ENCODE results near the gene CDHR2.

CDHR2 gene

GRCh38 chr5:176626876-176627236, 77.7 kb downstream of the CDHR2 start:
- no peak for DNase-seq (ENCODE audit: low spot score)
- in situ Hi-C loops (cut with MboI; ENCODE audit: low pct_unique_long_range_greater_than_20kb, low sequenced_read_pairs, unreplicated experiment) = no loop called here
- TF ChIP-seq, protein P1, sequence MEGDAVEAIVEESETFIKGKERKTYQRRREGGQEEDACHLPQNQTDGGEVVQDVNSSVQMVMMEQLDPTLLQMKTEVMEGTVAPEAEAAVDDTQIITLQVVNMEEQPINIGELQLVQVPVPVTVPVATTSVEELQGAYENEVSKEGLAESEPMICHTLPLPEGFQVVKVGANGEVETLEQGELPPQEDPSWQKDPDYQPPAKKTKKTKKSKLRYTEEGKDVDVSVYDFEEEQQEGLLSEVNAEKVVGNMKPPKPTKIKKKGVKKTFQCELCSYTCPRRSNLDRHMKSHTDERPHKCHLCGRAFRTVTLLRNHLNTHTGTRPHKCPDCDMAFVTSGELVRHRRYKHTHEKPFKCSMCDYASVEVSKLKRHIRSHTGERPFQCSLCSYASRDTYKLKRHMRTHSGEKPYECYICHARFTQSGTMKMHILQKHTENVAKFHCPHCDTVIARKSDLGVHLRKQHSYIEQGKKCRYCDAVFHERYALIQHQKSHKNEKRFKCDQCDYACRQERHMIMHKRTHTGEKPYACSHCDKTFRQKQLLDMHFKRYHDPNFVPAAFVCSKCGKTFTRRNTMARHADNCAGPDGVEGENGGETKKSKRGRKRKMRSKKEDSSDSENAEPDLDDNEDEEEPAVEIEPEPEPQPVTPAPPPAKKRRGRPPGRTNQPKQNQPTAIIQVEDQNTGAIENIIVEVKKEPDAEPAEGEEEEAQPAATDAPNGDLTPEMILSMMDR (IDR thresholded peaks at IDR 0.05; ENCODE audit: extremely low read depth, insufficient read depth, missing control alignments) = no peak

DNA sequence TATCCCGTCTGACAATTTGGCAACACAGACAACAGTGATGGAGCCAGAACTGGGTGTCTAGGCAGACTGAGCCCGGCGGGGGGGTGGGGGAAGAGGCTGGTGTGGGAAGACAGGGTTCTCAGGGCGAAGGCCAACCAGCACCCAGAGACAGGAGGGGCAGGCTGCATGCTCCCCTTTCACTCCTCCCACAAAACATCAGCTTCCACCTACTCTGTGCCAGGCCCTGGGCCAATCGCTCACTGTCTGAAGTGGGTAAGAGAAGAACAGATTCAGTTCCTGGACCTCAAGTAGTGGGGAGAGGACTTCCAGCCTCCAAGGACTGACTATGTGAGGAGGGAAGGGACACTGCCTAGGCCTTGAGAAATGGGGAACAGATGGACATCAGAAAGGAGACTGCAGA, 78.4 kb downstream of the CDHR2 start:
- in situ Hi-C loops (cut with MboI; ENCODE audit: low pct_unique_long_range_greater_than_20kb, low sequenced_read_pairs, unreplicated experiment) = no loop called here
- DNase-seq (ENCODE audit: low spot score) = no peak
- TF ChIP-seq, protein P1 (IDR thresholded peaks at IDR 0.05; ENCODE audit: extremely low read depth, insufficient read depth, missing control alignments) = no peak

DNA sequence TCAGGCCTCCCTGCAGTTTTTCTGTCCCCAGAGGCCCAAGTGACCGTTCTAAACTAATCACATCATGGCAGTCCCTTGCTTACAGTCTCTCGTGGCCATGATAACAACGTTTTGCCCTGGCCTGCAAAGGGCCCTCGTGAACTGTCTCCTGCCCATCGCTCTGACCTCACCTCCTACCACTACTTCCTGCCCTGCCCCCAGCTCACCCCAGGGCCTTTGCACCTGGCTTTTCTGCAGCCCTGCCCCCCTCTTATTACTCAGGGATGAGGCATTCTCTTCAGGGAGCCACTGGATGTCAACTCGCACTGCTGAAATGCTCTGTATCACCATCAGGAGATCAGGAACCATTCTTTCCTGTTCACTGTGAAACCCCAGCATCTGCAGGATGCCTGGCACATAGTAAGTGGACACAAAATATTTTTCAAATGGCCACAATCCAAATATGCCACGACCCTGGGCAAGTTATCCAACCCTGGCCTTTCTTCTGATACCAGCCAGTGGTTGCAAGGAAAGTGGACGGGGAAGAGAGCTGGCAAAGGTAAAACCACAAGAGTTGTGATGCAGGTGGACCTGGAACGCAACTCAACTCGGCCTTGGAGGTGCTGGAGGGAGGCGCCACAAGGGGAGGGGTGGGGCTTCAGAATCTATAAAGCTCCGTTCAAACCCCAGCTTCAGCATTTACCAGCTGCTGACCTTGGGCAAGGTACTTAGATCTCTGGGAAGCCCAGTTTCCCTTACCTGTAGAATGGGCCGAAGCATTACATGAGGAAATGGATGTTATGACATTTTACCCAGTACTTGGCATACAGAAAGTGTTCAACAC, 79.5 kb downstream of the CDHR2 start:
- in situ Hi-C loops (cut with MboI; ENCODE audit: low pct_unique_long_range_greater_than_20kb, low sequenced_read_pairs, unreplicated experiment) = no loop called here
- DNase-seq (ENCODE audit: low spot score) = no peak
- TF ChIP-seq, protein P1 (IDR thresholded peaks at IDR 0.05; ENCODE audit: extremely low read depth, insufficient read depth, missing control alignments) = no peak

DNA sequence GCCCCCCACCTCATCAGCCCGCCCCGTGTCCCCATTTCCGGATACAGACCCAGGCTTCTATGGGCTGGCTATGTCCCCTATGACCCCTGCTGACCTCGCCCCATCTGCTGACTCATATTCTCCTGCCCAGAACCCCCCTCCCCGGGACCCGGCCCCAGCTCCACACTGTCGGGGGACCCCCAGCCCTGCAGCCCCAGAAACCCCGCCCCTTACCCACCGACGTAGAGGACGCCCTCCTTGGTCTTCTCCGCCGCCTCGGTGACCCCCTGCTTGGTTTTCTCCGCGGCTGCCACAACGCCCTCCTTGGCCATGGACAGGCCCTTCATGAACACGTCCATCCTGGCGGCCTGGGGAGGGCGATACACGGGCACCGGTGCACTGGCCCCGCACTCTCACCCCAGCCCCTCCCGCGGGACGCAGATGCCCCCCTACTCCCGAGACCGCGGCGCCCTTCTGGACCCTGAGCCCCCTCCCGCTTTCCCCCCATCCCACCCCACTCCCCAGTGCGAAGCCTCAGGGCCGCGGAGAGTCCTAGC, 80.2 kb downstream of the CDHR2 start:
- TF ChIP-seq, protein P1 (IDR thresholded peaks at IDR 0.05; ENCODE audit: extremely low read depth, insufficient read depth, missing control alignments) = no peak
- in situ Hi-C loops (cut with MboI; ENCODE audit: low pct_unique_long_range_greater_than_20kb, low sequenced_read_pairs, unreplicated experiment) = no loop called here
- no peak for DNase-seq (ENCODE audit: low spot score)

DNA sequence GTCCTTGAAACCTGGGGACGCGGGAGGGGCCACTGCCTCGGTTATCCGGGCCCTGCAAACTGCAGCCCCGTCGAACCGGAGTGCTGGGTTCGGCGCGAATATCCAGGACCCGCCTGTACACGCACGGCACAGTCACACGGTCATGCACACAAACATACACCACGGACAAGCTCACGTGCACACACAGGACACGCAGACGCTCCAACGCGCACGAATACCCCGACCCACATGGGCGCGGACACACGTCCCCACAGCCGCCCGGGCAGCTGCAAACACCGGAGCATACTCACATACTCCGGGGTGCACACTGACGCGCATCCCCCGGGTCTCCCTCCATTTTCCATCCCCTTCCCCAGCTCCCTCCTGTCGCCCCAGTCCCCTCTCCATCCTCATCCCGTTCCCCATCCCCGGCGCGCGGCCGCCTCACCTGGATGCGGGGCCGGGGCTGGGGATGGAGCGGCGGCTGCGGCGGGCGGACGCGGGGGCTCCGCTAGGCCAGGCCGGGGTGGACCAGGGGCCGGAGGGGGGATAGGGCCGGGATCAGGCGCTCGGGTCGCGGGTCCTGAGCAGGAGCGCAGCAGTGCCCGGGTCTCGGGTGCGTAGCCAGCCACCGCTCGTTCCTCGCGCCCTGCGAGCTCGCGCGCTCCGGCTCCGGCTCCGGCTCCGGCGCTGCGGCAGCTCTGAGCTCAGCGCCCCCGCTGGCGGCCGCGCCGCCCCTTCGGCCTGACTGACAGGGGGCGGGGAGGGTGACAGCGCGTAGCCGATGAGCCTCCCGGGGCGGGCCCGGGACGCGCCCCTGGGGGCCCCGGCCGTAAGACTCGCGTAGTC, 80.9 kb downstream of the CDHR2 start, which contains the start of the genes EIF4E1B and SNCB:
Gene EIF4E1B, plus strand, starts transcription at position 823 of the 828 bp plus-strand sequence. CDS start 12,113 bp downstream, outside the sequence.
Gene SNCB, minus strand, starts transcription at position 682 of the 828 bp plus-strand sequence. CDS start 880 bp downstream, outside the sequence.
- in situ Hi-C loops (cut with MboI; ENCODE audit: low pct_unique_long_range_greater_than_20kb, low sequenced_read_pairs, unreplicated experiment) = no loop called here
- TF ChIP-seq, protein P1 (IDR thresholded peaks at IDR 0.05; ENCODE audit: extremely low read depth, insufficient read depth, missing control alignments) = peak; percentile 16

DNA sequence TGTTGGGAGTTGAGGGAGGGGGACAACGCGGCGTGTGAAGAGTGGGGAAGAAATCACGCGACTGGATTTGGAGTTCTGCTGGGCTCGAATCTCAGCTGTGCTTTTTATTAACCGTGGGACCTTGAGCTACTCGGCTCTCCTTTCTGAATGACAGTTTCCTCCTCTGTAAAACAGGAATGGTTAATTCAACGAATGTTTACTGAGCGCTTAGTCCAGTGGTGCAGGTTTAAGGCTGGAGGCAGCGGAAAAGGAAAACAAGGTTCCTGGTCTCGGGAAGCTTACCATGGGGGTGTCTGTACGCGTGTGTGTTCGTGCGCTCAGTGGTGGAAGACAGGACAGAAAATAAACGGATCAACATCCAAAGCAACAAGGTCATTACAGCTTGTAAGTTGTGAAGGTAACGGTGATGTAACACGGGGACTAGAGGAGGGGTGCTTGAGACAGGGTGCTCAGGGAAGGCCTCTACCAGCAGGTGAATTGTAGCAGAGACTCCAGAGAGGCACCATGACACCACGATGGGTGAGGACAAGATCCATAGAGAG, 81.6 kb downstream of the CDHR2 start:
- in situ Hi-C loops (cut with MboI; ENCODE audit: low pct_unique_long_range_greater_than_20kb, low sequenced_read_pairs, unreplicated experiment) = no loop called here
- no peak for DNase-seq (ENCODE audit: low spot score)
- TF ChIP-seq, protein P1 (IDR thresholded peaks at IDR 0.05; ENCODE audit: extremely low read depth, insufficient read depth, missing control alignments) = no peak

More for the DNA sequence above, 80.9 kb downstream of the CDHR2 start, which contains the start of the genes EIF4E1B and SNCB:
- peak; percentile 90 for DNase-seq (ENCODE audit: low spot score)

All from GM13977 (cell line).